Fibroblast of peridontal ligament (primary cell): ENCODE measurements around the gene RPS6KC1.
"Not testable (repeated sequence)": the region's sequence is repeated elsewhere in the genome, so short reads cannot be mapped to it uniquely, and the experiment has no call there.

Source experiments
- DNase-seq: peaks from one replicate; pipeline ENCODE4 v3.0.0-alpha.2; 2010; ENCODE audit errors: extremely low read depth

RPS6KC1 gene

DNA sequence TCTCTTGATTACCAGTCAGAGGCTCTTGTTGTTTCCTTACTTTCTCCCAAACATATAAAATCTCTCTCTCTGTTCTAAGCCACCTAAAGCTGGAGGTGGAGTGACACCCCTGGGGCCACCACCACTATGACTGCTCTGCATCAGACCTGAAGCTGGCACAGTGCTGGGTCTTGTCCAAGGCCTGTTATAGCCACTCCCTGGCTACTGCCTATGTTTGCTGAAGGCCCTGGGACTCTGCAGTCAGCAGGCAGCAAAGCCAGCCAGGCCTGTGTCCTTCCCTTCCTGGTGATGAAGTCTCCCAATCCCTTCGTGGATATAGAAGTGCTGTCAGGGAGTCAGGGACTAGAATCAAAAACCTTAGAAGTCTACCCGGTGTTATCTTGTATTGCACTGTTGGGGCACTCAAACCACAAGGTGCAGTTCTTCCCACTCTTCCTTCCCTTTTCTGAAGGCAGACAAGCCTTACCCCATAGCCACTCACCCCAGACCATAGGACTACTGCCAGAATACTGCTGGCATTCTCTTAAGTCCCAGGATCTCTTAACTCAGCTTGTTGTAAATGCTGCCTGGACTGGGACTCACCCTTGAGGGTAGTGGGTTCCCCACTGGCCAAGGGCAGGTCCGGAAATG, 103.1 kb downstream of the RPS6KC1 start:
- DNase-seq, result no peak

- DNase-seq, result no peak
Observed at GRCh38 chr1:213159376-213159775, 108.3 kb downstream of the RPS6KC1 start.

GRCh38 chr1:213160442-213160841, 109.4 kb downstream of the RPS6KC1 start:
- not testable (repeated sequence) for DNase-seq

- DNase-seq, result peak; percentile 52
Observed at GRCh38 chr1:213162338-213162737, 111.3 kb downstream of the RPS6KC1 start.

DNA sequence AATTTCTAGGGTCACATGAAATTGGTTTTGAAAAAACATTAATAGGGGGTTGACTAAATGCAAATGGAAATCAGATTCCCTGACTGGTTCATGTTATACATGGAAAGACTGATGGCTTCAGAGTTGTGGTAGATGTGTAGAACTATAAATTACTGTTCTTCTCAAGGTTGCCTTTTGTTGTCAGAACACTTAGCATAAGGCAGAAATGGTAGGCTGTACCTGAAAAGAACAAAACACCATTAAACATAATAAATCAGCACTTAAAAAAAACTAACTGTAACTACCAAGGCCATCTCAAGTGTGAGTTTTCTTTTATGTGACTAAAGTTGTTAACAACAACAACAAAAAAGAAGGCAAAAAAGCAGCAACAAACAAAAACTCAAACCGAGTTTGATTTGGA, 111.8 kb downstream of the RPS6KC1 start:
- no peak for DNase-seq

- peak; percentile 16 for DNase-seq
Observed at GRCh38 chr1:213163278-213163711, 112.3 kb downstream of the RPS6KC1 start.

GRCh38 chr1:213164561-213164960, 113.5 kb downstream of the RPS6KC1 start:
- no peak for DNase-seq

GRCh38 chr1:213166852-213167251, 115.8 kb downstream of the RPS6KC1 start:
- DNase-seq, result no peak

DNA sequence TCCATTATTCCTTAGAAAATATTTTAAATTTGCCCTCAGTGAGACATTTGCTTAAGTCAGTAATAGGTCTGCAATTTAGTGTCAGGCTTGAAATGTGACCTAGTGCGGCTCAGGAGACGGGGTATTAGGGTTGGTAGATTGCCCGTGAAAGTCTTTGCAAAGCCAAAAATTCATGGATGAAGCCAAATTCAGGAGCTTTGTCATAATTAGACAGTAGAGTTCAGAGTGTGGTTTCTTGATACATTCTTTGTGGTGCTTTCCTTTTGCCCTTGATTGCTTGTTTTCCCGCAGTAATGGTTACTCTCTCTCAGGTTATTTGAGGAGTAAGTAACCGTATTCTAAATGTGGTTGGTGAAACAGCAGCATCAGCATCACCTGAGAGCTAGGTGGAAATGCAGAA, 120.7 kb downstream of the RPS6KC1 start:
- peak; percentile 21 for DNase-seq

DNA sequence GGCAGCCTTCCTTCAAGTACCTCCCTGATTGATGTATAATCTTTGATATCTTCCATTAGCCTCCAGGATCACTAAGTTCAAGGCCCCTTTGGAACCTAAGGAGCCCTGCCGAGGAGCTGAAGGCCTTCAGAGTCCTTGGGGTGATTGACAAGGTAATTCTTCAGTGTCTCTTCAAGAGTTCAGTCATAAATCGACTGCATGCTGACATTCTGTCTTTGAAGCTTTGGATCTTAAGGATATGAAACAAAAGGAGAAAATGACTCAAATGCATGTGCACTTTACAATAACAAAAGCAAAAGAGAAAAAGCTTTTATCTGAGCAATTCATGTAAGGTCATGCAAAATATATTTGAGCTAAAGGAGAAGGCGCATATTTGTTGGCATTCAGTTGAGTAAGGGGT, 125.3 kb downstream of the RPS6KC1 start:
- DNase-seq, result no peak

- no peak for DNase-seq
Observed at GRCh38 chr1:213179784-213180183, 128.7 kb downstream of the RPS6KC1 start.

- no peak for DNase-seq
Observed at GRCh38 chr1:213180833-213181232, 129.8 kb downstream of the RPS6KC1 start.

DNA sequence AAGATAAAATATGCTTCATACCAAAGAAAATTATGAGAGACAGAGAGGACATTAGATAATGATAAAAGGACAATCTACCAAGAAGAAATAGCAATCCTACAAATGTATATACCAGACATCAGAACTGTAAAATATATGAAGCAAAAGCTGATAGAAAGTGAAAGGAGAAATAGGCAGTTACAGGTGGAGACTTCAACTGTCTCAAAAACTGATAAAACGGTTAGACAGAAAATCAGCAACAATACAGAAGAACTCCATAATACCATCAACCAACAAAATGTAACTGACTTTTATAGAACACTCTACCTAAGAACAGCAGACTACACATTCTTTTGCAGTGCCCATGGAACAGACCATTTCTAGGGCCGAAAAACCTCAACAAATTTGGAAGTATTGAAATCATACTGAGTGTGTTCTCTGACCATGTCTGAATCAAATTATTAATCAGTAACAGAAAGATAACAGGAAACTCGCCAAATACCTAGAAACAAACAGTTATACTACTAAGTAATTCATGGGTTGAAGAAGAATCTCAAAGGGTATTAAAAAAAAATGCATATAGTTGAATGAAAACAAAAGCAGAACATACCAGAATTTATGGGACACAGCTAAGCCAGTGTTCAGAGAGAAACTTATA, 132.1 kb downstream of the RPS6KC1 start:
- DNase-seq, result no peak

GRCh38 chr1:213186168-213186567, 135.1 kb downstream of the RPS6KC1 start:
- no peak for DNase-seq

DNA sequence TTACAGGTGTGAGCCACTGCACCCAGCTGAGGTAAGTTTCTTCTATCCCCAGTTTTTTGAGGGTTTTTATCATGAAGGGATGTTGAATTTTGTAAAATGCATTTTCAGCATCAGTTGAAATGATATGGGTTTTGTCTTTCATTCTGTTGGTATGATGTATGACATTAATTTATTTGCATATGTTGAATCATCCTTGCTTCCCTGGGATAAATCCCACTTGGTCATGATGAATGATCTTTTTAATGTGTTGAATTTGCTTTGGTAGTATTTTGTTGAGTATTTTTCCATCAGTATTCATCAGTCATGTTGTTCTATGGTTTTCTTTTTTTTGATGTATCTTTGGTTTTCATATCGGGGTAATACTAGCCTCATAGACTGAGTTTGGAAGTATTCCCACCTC, 141.0 kb downstream of the RPS6KC1 start:
- DNase-seq, result no peak

GRCh38 chr1:213194383-213194782, 143.3 kb downstream of the RPS6KC1 start:
- DNase-seq, result no peak

DNA sequence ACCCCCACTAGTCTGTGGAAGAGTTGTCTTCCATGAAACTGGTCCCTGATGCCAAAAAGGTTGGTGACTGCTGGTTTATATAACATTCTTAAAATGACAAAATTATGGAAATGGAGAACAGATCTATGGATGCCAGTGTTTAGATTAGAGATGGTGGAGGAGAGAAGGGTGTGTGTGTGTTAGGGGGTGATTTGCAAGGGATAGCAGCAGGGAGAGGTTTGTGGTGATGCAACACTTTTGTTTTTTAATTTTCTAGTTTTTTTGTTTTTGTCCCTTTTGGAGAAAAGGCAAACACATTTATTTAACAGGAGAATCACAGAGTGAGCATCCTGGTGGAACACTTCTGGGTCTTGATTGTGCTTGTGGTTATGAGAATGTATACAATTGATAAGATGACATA, 143.8 kb downstream of the RPS6KC1 start:
- DNase-seq, result no peak

DNA sequence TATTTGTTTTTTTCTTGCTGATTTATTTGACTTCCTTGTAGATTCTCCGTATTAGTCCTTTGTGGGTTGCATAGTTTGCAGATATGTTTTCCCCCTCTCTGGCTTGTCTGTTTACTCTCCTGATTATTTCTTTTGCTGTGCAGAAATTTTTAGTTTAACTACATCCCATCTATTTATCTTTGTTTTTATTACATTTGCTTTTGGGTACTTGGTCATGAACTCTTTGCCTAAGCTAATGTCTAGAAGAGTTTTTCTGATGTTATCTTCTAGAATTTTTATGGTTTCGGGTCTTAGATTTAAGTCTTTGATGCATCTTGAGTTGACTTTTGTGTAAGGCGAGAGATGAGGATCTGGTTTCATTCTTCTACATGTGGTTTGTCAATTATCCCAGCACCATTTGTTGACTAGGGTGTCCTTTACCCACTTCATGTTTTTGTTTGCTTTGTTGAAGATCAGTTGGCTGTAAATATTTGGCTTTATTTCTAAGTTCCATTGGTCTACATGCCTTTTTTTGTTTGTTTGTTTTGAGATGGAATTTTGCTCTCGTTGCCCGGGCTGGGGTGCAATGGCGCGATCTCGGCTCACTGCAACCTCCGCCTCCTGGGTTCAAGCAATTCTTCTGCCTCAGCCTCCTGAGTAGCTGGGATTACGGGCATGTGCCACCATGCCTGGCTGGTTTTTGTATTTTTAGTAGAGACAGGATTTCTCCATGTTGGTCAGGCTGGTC, 145.4 kb downstream of the RPS6KC1 start:
- DNase-seq, result not testable (repeated sequence)

DNA sequence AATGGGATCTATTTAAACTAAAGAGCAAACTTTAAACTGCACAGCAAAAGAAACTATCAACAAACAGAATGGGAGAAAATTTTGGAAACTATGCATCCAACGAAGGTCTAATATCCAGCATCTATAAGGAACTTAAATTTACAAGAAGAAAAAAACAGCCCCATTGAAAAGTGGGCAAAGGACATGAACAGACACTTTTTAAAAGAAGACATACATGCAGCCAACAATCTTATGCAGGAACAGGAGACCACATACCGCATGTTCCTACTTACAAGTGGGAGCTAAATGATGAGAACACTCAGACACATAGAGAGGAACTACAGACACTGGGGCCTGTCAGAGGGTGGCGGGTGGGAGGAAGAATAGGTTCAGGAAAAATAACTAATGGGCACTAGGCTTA, 149.6 kb downstream of the RPS6KC1 start:
- no peak for DNase-seq

DNA sequence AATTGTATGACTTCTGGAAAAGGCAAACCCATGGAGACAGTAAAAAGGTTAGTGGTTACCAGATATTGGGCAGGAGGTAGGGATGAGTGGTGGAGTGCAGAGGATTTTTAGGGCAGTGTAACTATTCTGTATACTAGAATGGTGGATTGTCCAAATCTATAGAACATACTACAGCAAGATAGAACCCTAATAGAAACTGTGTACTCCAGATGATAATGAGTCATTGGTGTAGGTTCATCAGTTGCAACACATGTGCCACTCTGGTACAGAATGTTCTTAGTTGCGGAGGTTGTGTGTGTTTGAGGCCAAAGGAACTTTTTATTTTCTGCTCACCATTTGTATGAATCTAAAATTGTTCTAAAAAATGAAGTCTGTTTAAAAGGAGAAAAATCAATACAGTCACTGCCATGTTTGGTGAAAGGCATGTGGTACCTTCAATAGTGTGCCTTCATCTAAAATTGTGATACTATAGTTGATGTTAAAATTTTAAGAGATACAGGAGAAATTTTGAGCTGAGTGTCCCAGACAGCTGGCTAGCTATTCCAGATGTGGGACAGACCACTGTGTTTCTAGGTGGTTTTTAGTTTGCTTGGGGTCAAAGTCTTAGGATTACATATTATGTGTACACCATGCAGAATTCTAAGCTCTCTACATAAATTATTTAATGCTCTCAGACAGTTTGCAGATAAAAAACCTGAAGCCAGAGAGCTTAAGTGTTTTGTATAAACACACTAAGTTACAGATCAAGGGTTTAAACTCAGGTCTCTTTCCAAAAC, 150.5 kb downstream of the RPS6KC1 start:
- DNase-seq, result no peak

- no peak for DNase-seq
Observed at GRCh38 chr1:213211201-213211600, 160.2 kb downstream of the RPS6KC1 start.

GRCh38 chr1:213219076-213219475, 168.0 kb downstream of the RPS6KC1 start:
- not testable (repeated sequence) for DNase-seq
